ENCODE measurements around the gene ZNF217. TPM values are rescaled to one million over a fixed set of nuclear protein-coding genes. Genes with fewer than 3 reads are reported as not detected.
A peak's percentile ranks its signal among the peaks of the same experiment; 100 is the strongest.

Gene ZNF217
- total and polyA plus RNA-seq, 2 donors (not counting 3 experiments of a cell fraction or from before 2014, with no cell fraction given) = 5.8 to 31.7 TPM

DNA sequence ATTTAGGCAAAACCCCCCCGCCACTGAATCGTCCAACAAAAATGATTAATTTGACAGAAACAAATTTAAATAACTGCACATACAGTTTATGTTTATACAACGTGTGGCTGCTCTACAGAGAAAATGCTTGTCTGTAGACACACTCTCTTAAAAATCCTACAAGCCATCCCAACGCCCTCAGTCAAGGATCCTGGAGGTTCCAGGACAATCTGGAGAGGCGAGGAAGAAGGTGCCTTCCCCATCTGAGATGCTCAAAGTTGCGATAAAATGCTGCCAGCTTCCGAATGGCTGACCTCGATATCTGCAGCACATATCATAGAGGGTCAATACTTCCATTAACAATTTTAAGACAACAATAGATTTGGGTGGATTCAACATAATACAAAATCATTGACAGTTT is 25.3 kb downstream of the ZNF217 start:
- peaks cover 22% of the 10 kb centered on the region for H3K79me2 ChIP-seq (ENCODE audit: control insufficient read depth, insufficient read depth, low read length)
- POLR2A ChIA-PET = no interaction called here
- no peak for FAIRE-seq

More for the DNA sequence above, 25.3 kb downstream of the ZNF217 start:
- TSS peak; percentile 12 for BruUV-seq (replicated peaks)
- Histone ChIP-seq H3K4me3 (replicated peaks in 1 of 3; ENCODE audit: insufficient read depth in 1 of 3, low read depth in 1 of 3, low read length in 3 of 3) (no peak overlapping the region), H2AFZ (ENCODE audit: low read depth, low read length) (no peak overlapping the region), H4K20me1 (replicated peaks; ENCODE audit: control insufficient read depth, extremely low read depth, insufficient read depth, low read length) (no peaks in the 10 kb centered on the region), H3K27me3 (ENCODE audit: control insufficient read depth in 2 of 2, insufficient read depth in 2 of 2, low read length in 2 of 2) (no peaks in the 10 kb centered on the region), H3K9me1 (replicated peaks; ENCODE audit: control insufficient read depth, extremely low read depth, insufficient read depth, low read length) (no peaks in the 10 kb centered on the region), H3K36me3 (ENCODE audit: control insufficient read depth in 2 of 2, extremely low read depth in 1 of 2, insufficient read depth in 2 of 2, low read length in 2 of 2) (peaks cover 11 to 15% of the 10 kb centered on the region in 2 experiments), H3K4me2 (ENCODE audit: insufficient read depth, low read length) (no peak overlapping the region), H3K4me1 (ENCODE audit: control insufficient read depth, extremely low read depth, insufficient read depth, low read length) (no peaks in the 10 kb centered on the region), H3K27ac (ENCODE audit: insufficient read depth, low read depth, low read length) (no peak overlapping the region), H3K9me3 (replicated peaks; ENCODE audit: control insufficient read depth, insufficient read depth, low read length) (no peaks in the 10 kb centered on the region), H3K9ac (replicated peaks; ENCODE audit: extremely low read depth, insufficient read depth, low read length) (no peak overlapping the region)
- TF ChIP-seq JUN (IDR thresholded peaks at IDR 0.05; ENCODE audit: borderline replicate concordance, insufficient read depth, insufficient read length, low read depth) (no peak), POLR2AphosphoS5 (IDR thresholded peaks at IDR 0.05; ENCODE audit: insufficient read depth, low read depth, low read length) (no peak), EZH2 (IDR thresholded peaks at IDR 0.05; ENCODE audit: borderline replicate concordance, low read depth, low read length, severe bottlenecking) (no peak), POLR2A (IDR thresholded peaks at IDR 0.05; ENCODE audit: low read depth, low read length) (no peak), GATA2 (IDR thresholded peaks at IDR 0.05; ENCODE audit: insufficient read depth, insufficient read length, low read depth, low read length) (no peak), FOS (IDR thresholded peaks at IDR 0.05; ENCODE audit: borderline replicate concordance, insufficient read depth, low read length) (no peak), MYC (IDR thresholded peaks at IDR 0.05; ENCODE audit: low read depth, low read length) (no peak)
- TF ChIP-seq, protein P1, sequence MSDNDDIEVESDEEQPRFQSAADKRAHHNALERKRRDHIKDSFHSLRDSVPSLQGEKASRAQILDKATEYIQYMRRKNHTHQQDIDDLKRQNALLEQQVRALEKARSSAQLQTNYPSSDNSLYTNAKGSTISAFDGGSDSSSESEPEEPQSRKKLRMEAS (IDR thresholded peaks at IDR 0.05; ENCODE audit: insufficient read depth, insufficient read length) = no peak
- TF ChIP-seq, protein P2, sequence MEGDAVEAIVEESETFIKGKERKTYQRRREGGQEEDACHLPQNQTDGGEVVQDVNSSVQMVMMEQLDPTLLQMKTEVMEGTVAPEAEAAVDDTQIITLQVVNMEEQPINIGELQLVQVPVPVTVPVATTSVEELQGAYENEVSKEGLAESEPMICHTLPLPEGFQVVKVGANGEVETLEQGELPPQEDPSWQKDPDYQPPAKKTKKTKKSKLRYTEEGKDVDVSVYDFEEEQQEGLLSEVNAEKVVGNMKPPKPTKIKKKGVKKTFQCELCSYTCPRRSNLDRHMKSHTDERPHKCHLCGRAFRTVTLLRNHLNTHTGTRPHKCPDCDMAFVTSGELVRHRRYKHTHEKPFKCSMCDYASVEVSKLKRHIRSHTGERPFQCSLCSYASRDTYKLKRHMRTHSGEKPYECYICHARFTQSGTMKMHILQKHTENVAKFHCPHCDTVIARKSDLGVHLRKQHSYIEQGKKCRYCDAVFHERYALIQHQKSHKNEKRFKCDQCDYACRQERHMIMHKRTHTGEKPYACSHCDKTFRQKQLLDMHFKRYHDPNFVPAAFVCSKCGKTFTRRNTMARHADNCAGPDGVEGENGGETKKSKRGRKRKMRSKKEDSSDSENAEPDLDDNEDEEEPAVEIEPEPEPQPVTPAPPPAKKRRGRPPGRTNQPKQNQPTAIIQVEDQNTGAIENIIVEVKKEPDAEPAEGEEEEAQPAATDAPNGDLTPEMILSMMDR (IDR thresholded peaks at IDR 0.05; ENCODE audit: extremely low read depth in 1 of 2, insufficient read depth in 1 of 2, low read depth in 1 of 2, low read length in 2 of 2) = no peak
- intact Hi-C loops (cut with micrococcal nuclease) = no loop called here
- no peak for DNase-seq (ENCODE audit: low read depth, low spot score)
- CTCF ChIA-PET = interaction anchor here (0.7 kb wide), 1 partner anchor 548 kb away, joined by 3 read pairs; no protein-coding TSS in a partner anchor
- dilution Hi-C loops (cut with MboI; ENCODE audit: extremely low pct_ligation_motif_present, low sequenced_read_pairs) = no loop called here

Data from endothelial cell of umbilical vein (primary cell).